IPS-NIHi11 (cell line): ENCODE measurements around the gene IFT74.
"Not testable (repeated sequence)": the region's sequence is repeated elsewhere in the genome, so short reads cannot be mapped to it uniquely, and the experiment has no call there.

Experiments
- DNase-seq: peaks from one replicate; pipeline ENCODE4 v3.0.0; 2012; ENCODE audit warnings: mixed read lengths, low spot score

Gene IFT74

GRCh38 chr9:27073841-27074728 lies 117.9 kb downstream of the IFT74 start:
- DNase-seq, result no peak

- DNase-seq, result no peak
These were observed 122.5 kb downstream of the IFT74 start for GRCh38 chr9:27078685-27079084.

- DNase-seq, result no peak
These were observed 129.2 kb downstream of the IFT74 start for GRCh38 chr9:27085456-27085855.

GRCh38 chr9:27086818-27087680 lies 130.8 kb downstream of the IFT74 start:
- DNase-seq, result no peak

GRCh38 chr9:27088981-27089380 lies 132.8 kb downstream of the IFT74 start:
- no peak for DNase-seq

GRCh38 chr9:27089706-27090105 lies 133.5 kb downstream of the IFT74 start:
- DNase-seq, result no peak

GRCh38 chr9:27090231-27090630 lies 134.0 kb downstream of the IFT74 start:
- DNase-seq, result no peak

- no peak for DNase-seq
These were observed 134.5 kb downstream of the IFT74 start for GRCh38 chr9:27090711-27091110.

- not testable (repeated sequence) for DNase-seq
These were observed 136.3 kb downstream of the IFT74 start for GRCh38 chr9:27092496-27092895.

GRCh38 chr9:27093384-27094067 lies 137.3 kb downstream of the IFT74 start:
- not testable (repeated sequence) for DNase-seq

GRCh38 chr9:27094640-27095298 lies 138.6 kb downstream of the IFT74 start:
- no peak for DNase-seq

GRCh38 chr9:27107241-27107640 lies 151.0 kb downstream of the IFT74 start:
- DNase-seq, result no peak

GRCh38 chr9:27108981-27109541 lies 152.8 kb downstream of the IFT74 start, which contains the start of gene TEK:
Gene TEK (plus strand): TSS chr9:27109225. CDS start chr9:27109591, 366 bp downstream.
- DNase-seq, result no peak

- DNase-seq, result no peak
These were observed 153.4 kb downstream of the IFT74 start for GRCh38 chr9:27109621-27110020.

- DNase-seq, result no peak
These were observed 154.0 kb downstream of the IFT74 start for GRCh38 chr9:27110181-27110580.

- no peak for DNase-seq
These were observed 156.0 kb downstream of the IFT74 start for GRCh38 chr9:27112235-27112634.
